IPS-20b (cell line): ENCODE data around the gene MOV10L1.

Experiments
- H3K27ac ChIP-seq: one replicate; pipeline ENCODE4 v1.5.1; 2013; ENCODE audit warnings: low read length
- H3K27me3 ChIP-seq: 2 replicates; pipeline ENCODE4 v1.6.1; 2013; ENCODE audit warnings: mild to moderate bottlenecking, low read length, inconsistent platforms; ENCODE audit not compliant: insufficient read depth
- H3K36me3 ChIP-seq: 2 replicates; pipeline ENCODE4 v1.6.1; 2013; ENCODE audit warnings: low read depth, mild to moderate bottlenecking, inconsistent platforms, low read length, moderate library complexity; ENCODE audit not compliant: insufficient read depth
- H3K4me1 ChIP-seq: 2 replicates; pipeline ENCODE4 v1.6.1; 2013; ENCODE audit warnings: mild to moderate bottlenecking, control low read depth, inconsistent platforms, low read length, moderate library complexity; ENCODE audit not compliant: insufficient read depth
- H3K4me3 ChIP-seq: 2 replicates; pipeline ENCODE4 v1.5.1; 2013; ENCODE audit warnings: mild to moderate bottlenecking, low read length, inconsistent platforms
- H3K9ac ChIP-seq: 2 replicates; pipeline ENCODE4 v1.6.1; 2013; ENCODE audit warnings: low read depth, mild to moderate bottlenecking, inconsistent platforms, low read length, moderate library complexity
- H3K9me3 ChIP-seq: 2 replicates; pipeline ENCODE4 v1.6.1; 2013; ENCODE audit warnings: mild to moderate bottlenecking, low read depth, low read length, inconsistent platforms; ENCODE audit not compliant: insufficient read depth

MOV10L1 gene

GRCh38 chr22:50049299-50050195 lies 40.3 kb upstream of the MOV10L1 start:
- H3K36me3 ChIP-seq, result no peaks in the 10 kb centered on the region
- H3K27me3 ChIP-seq, result no peaks in the 10 kb centered on the region
- no peak overlapping the region for H3K9ac ChIP-seq
- H3K27ac ChIP-seq, result no peak overlapping the region
- H3K4me3 ChIP-seq, result no peak overlapping the region
- H3K9me3 ChIP-seq, result no peaks in the 10 kb centered on the region
- no peaks in the 10 kb centered on the region for H3K4me1 ChIP-seq

GRCh38 chr22:50051930-50052329 lies 37.9 kb upstream of the MOV10L1 start:
- Histone ChIP-seq H3K9ac (no peak overlapping the region), H3K36me3 (no peaks in the 10 kb centered on the region), H3K4me1 (no peaks in the 10 kb centered on the region), H3K4me3 (no peak overlapping the region), H3K27me3 (peaks cover 6% of the 10 kb centered on the region; the same call in 1 of the 2 replicates), H3K9me3 (no peaks in the 10 kb centered on the region), H3K27ac (no peak overlapping the region)

GRCh38 chr22:50053861-50054260 lies 35.9 kb upstream of the MOV10L1 start:
- H3K9ac ChIP-seq, result no peak overlapping the region
- no peaks in the 10 kb centered on the region for H3K9me3 ChIP-seq
- no peak overlapping the region for H3K4me3 ChIP-seq
- no peaks in the 10 kb centered on the region for H3K36me3 ChIP-seq
- H3K4me1 ChIP-seq, result no peaks in the 10 kb centered on the region
- peaks cover 23% of the 10 kb centered on the region for H3K27me3 ChIP-seq
- H3K27ac ChIP-seq, result no peak overlapping the region

- H3K9ac ChIP-seq, result no peak overlapping the region
- no peaks in the 10 kb centered on the region for H3K9me3 ChIP-seq
- no peak overlapping the region for H3K27ac ChIP-seq
- H3K4me1 ChIP-seq, result peaks cover 5% of the 10 kb centered on the region; the same call in 1 of the 2 replicates
- peaks cover 32% of the 10 kb centered on the region for H3K27me3 ChIP-seq
- H3K4me3 ChIP-seq, result no peak overlapping the region
- H3K36me3 ChIP-seq, result no peaks in the 10 kb centered on the region
Observed at GRCh38 chr22:50056214-50056972, 33.4 kb upstream of the MOV10L1 start.

- Histone ChIP-seq H3K27me3 (peaks cover 32% of the 10 kb centered on the region), H3K27ac (no peak overlapping the region), H3K4me1 (peaks cover 5% of the 10 kb centered on the region; the same call in 1 of the 2 replicates), H3K9me3 (no peaks in the 10 kb centered on the region), H3K4me3 (no peak overlapping the region), H3K36me3 (no peaks in the 10 kb centered on the region), H3K9ac (no peak overlapping the region)
Observed at GRCh38 chr22:50057278-50058060, 32.3 kb upstream of the MOV10L1 start.

- Histone ChIP-seq H3K27ac (no peak within 1 kb of the TSS), H3K36me3 (no peaks in the 10 kb centered on the region), H3K4me3 (peak within 1 kb of the TSS; percentile 58; the same call in 1 of the 2 replicates), H3K9me3 (no peaks in the 10 kb centered on the region), H3K27me3 (peaks cover 32% of the 10 kb centered on the region), H3K9ac (no peak within 1 kb of the TSS; the same call in 1 of the 2 replicates), H3K4me1 (peaks cover 5% of the 10 kb centered on the region; the same call in 1 of the 2 replicates)
Observed at GRCh38 chr22:50058061-50058905, 31.5 kb upstream of the MOV10L1 start, which contains the start of gene TTLL8. Gene TTLL8, minus strand, starts transcription at chr22:50058298.

GRCh38 chr22:50058906-50059880 lies 30.6 kb upstream of the MOV10L1 start:
- Histone ChIP-seq H3K36me3 (no peaks in the 10 kb centered on the region), H3K9me3 (no peaks in the 10 kb centered on the region), H3K4me1 (peaks cover 5% of the 10 kb centered on the region; the same call in 1 of the 2 replicates), H3K4me3 (peak overlapping the region; percentile 58; the same call in 1 of the 2 replicates), H3K27me3 (peaks cover 32% of the 10 kb centered on the region), H3K27ac (no peak overlapping the region), H3K9ac (no peak overlapping the region; the same call in 1 of the 2 replicates)

- Histone ChIP-seq H3K4me1 (peaks cover 5% of the 10 kb centered on the region; the same call in 1 of the 2 replicates), H3K4me3 (0 out of 2 replicates have a peak overlapping the region, but pooled peaks have one; percentile 58), H3K27ac (no peak overlapping the region), H3K9me3 (no peaks in the 10 kb centered on the region), H3K27me3 (peaks cover 32% of the 10 kb centered on the region), H3K36me3 (no peaks in the 10 kb centered on the region), H3K9ac (no peak overlapping the region; the same call in 1 of the 2 replicates)
Observed at GRCh38 chr22:50059881-50060262, 29.9 kb upstream of the MOV10L1 start.

GRCh38 chr22:50060441-50061140 lies 29.2 kb upstream of the MOV10L1 start:
- Histone ChIP-seq H3K4me1 (peaks cover 5% of the 10 kb centered on the region; the same call in 1 of the 2 replicates), H3K27ac (no peak overlapping the region), H3K36me3 (no peaks in the 10 kb centered on the region), H3K4me3 (no peak overlapping the region), H3K9ac (no peak overlapping the region), H3K27me3 (peaks cover 32% of the 10 kb centered on the region), H3K9me3 (no peaks in the 10 kb centered on the region)
